ENCODE data around the gene BARX2. TPM values are rescaled to one million over a fixed set of nuclear protein-coding genes. Genes with fewer than 3 reads are reported as not detected.

BARX2 gene
- total RNA-seq, 1 experiment from 2014 or later, result 13.4 TPM

- Histone ChIP-seq H3K9me3 (ENCODE audit: insufficient read depth, low read depth) (peaks cover 12% of the 10 kb centered on the region; the same call in 1 of the 2 replicates), H3K27ac (no peak overlapping the region), H4K20me1 (ENCODE audit: insufficient read depth) (no peaks in the 10 kb centered on the region), H3K27me3 (ENCODE audit: insufficient read depth, low read depth) (no peaks in the 10 kb centered on the region), H3K4me3 (no peak overlapping the region), H3F3A (ENCODE audit: insufficient read depth, low read depth) (no peaks in the 10 kb centered on the region), H3K79me2 (ENCODE audit: low read depth) (peaks cover 7% of the 10 kb centered on the region; the same call in 1 of the 2 replicates), H3K4me1 (replicated peaks; ENCODE audit: insufficient read depth) (peaks cover 8% of the 10 kb centered on the region), H3K4me2 (no peak overlapping the region), H3K9me2 (ENCODE audit: insufficient read depth) (no peaks in the 10 kb centered on the region), H2AFZ (no peak overlapping the region), H3K36me3 (ENCODE audit: low read depth) (0 out of 2 replicates have a peak, but pooled peaks cover 7% of the 10 kb centered on the region)
- no TSS peak for BruUV-seq (replicated peaks)
- POLR2A ChIA-PET (ENCODE audit: unreplicated experiment), result no interaction called here
- intact Hi-C loops (cut with micrococcal nuclease; ENCODE audit: unreplicated experiment), result no loop called here
- DNase-seq, result no peak
- CTCF ChIA-PET, result no interaction called here
- TF ChIP-seq EZH2 (IDR thresholded peaks at IDR 0.05; ENCODE audit: low read depth) (no peak), CTCF (conservative IDR thresholded peaks at IDR 0.05) (no peak)
Measured at GRCh38 chr11:129427816-129428406, 52.3 kb downstream of the BARX2 start.

- CTCF ChIA-PET, result no interaction called here
- no TSS peak for BruUV-seq (replicated peaks)
- H3K9me2 ChIP-seq (ENCODE audit: insufficient read depth), result no peaks in the 10 kb centered on the region
- H3K27me3 ChIP-seq (ENCODE audit: insufficient read depth, low read depth), result no peaks in the 10 kb centered on the region
- POLR2A ChIA-PET (ENCODE audit: unreplicated experiment), result interaction anchor here (0.6 kb wide), 1 partner anchor 291 kb away, joined by 3 read pairs; no protein-coding TSS in a partner anchor
- peaks cover 8% of the 10 kb centered on the region for H3K4me1 ChIP-seq (replicated peaks; ENCODE audit: insufficient read depth)
- intact Hi-C loops (cut with micrococcal nuclease; ENCODE audit: unreplicated experiment), result no loop called here
- DNase-seq, result no peak
- H4K20me1 ChIP-seq (ENCODE audit: insufficient read depth), result no peaks in the 10 kb centered on the region
- H3K4me2 ChIP-seq, result no peak overlapping the region
- no peaks in the 10 kb centered on the region for H3F3A ChIP-seq (ENCODE audit: insufficient read depth, low read depth)
- 0 out of 2 replicates have a peak, but pooled peaks cover 7% of the 10 kb centered on the region for H3K36me3 ChIP-seq (ENCODE audit: low read depth)
- no peak overlapping the region for H3K4me3 ChIP-seq
- TF ChIP-seq CTCF (conservative IDR thresholded peaks at IDR 0.05) (no peak), EZH2 (IDR thresholded peaks at IDR 0.05; ENCODE audit: low read depth) (no peak)
- H2AFZ ChIP-seq, result no peak overlapping the region
- H3K9me3 ChIP-seq (ENCODE audit: insufficient read depth, low read depth), result peaks cover 12% of the 10 kb centered on the region; the same call in 1 of the 2 replicates
- peaks cover 11% of the 10 kb centered on the region; the same call in 1 of the 2 replicates for H3K79me2 ChIP-seq (ENCODE audit: low read depth)
- H3K27ac ChIP-seq, result no peak overlapping the region
Measured at GRCh38 chr11:129428557-129428956, 52.9 kb downstream of the BARX2 start.

DNA sequence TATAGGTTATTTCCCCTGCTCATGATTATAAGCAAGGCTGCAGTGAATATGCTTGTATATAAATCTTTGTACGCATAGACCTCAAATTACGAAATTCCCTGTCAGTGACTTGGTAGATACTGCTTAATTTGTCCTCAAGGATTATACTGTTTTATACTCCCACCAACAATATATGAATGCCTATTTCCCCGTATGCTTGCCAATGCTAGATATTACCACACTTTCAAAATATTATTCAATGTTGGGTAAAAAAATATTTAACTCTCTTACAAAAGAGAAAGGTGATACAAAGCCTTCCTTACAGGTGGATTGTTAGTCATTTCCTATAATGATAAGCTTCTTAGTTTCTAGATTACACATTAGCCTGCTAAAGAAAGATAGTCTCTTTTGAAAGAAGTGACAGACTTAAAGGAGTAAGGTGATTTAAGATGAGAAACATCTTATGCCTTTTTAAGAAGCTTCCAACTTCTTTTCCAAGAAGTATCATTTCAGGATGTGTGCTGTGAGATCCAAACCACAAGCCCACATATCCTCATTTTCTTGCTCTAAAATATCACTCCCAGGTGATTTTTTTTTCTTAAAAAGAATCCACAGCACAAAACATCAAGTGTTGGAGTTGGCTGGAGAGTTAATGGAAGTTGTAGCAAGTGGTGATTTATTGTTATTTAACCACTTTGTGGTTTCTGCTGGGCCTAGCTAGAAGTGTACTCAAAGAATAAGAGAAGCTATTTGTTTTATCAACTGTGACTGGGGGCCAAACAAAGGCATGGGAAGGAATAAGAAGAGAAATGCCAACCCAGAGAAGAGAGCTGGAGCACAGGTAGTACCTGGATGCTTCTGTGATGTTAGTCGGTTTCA, 59.2 kb downstream of the BARX2 start:
- CTCF ChIA-PET, result interaction anchor here (1.3 kb wide), 1 partner anchor 59 kb away, joined by 11 read pairs; the partner anchor contains the start of gene BARX2
- H3K36me3 ChIP-seq (ENCODE audit: low read depth), result 0 out of 2 replicates have a peak, but pooled peaks cover 7% of the 10 kb centered on the region
- no peak for TF ChIP-seq CTCF (conservative IDR thresholded peaks at IDR 0.05)
- no peak for TF ChIP-seq EZH2 (IDR thresholded peaks at IDR 0.05; ENCODE audit: low read depth)

More for the DNA sequence above, 59.2 kb downstream of the BARX2 start:
- peaks cover 12% of the 10 kb centered on the region; the same call in 1 of the 2 replicates for H3K9me3 ChIP-seq (ENCODE audit: insufficient read depth, low read depth)
- no peaks in the 10 kb centered on the region for H4K20me1 ChIP-seq (ENCODE audit: insufficient read depth)
- peak overlapping the region; percentile 81 for H3K27ac ChIP-seq
- H3K4me2 ChIP-seq, result peak overlapping the region; percentile 19
- no peak overlapping the region for H2AFZ ChIP-seq
- DNase-seq, result peak in 1 of 2 experiments; percentile 94
- BruUV-seq (replicated peaks), result no TSS peak
- peaks cover 35% of the 10 kb centered on the region for H3K4me1 ChIP-seq (replicated peaks; ENCODE audit: insufficient read depth)
- no peaks in the 10 kb centered on the region for H3K9me2 ChIP-seq (ENCODE audit: insufficient read depth)
- POLR2A ChIA-PET (ENCODE audit: unreplicated experiment), result interaction anchor here (0.7 to 1.3 kb wide), 4 partner anchors 9 to 158 kb away, joined by 3 to 9 read pairs (median 6); partner anchors contain the start of gene BARX2
- peaks cover 6% of the 10 kb centered on the region for H3K79me2 ChIP-seq (ENCODE audit: low read depth)
- intact Hi-C loops (cut with micrococcal nuclease; ENCODE audit: unreplicated experiment), result no loop called here
- no peak overlapping the region for H3K4me3 ChIP-seq
- H3F3A ChIP-seq (ENCODE audit: insufficient read depth, low read depth), result peaks cover 24% of the 10 kb centered on the region
- H3K27me3 ChIP-seq (ENCODE audit: insufficient read depth, low read depth), result no peaks in the 10 kb centered on the region

Measured in PC-9 (cell line).